ENCODE measurements around the gene CTDSPL. TPM values are rescaled to one million over a fixed set of nuclear protein-coding genes. Genes with fewer than 3 reads are reported as not detected.

The CTDSPL gene
- total RNA-seq, 1 experiment from 2014 or later, result 7.7 TPM

DNA sequence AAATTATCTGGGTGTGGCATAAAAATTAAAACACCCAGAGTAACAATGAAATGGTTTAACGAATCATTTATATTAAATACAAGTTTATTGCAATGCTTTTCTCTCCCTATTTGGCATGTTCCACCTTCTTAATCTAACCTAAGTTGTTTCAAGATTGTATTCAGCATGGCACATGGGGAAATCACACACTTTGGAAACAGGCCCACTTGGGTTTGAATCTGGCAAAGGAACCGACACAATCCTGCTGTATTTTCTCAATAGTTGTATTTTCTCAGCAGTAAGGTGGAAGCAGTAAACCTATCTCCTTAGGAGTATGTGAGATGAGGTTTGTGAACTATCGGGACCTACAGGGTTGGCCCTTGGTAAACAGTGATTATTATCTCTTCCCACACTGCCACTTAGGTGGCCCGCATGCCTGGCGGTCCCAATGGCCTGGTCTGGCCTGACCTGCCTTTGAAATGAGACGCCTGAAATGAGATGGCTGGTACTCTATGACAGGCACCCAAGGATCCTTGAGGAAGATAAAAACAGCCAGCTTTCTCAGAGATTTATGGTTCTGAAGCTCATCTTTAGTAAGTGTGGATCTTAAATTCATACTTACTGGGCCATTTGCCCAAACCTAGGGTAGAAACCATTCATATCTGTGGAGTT lies 83.6 kb downstream of the CTDSPL start:
- H3K4me3 ChIP-seq, result no peak overlapping the region
- peaks cover 26% of the 10 kb centered on the region for H3K4me1 ChIP-seq
- H3K27me3 ChIP-seq, result no peaks in the 10 kb centered on the region
- H3K36me3 ChIP-seq, result no peaks in the 10 kb centered on the region
- no peaks in the 10 kb centered on the region for H3K9me3 ChIP-seq (replicated peaks)
- H3K27ac ChIP-seq, result peak overlapping the region; percentile 47
- DNase-seq, result no peak

DNA sequence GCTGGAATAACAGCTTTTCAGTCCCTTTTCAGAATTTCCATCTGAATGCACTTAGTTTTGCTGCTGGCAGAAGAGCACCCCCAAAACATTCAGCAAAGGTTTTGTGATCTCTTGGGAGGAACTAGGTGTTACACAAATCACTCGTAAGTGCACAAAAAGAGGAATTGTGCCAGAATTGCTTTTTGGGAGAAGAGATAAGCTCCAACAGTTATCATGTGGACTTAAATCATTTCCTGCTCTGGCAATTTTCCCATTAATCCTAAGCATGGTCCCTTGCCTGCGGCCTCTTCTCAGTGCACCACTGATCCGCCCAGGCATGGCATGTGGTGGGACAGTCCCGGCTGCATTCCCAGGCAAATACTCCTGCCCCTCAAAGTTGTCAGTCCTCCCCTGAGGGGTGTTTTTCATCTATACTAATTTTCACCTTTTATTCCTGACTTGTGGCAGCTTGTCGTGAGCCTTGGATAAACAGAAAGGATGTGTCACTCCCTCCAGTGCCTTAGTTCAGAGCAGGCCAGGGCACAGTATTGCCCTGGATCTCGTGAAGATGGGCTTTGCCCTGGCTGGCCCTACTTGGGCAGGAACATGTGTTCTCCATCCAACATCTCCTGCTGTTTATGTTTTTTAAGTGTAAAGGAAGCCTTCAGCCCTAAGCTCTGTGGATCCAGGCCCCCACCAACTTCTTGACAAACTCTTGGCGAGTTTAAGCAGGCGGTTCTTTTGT lies 84.3 kb downstream of the CTDSPL start:
- Histone ChIP-seq H3K4me1 (peaks cover 26% of the 10 kb centered on the region), H3K4me3 (no peak overlapping the region)
- peak; percentile 56 to 67 for DNase-seq

DNA sequence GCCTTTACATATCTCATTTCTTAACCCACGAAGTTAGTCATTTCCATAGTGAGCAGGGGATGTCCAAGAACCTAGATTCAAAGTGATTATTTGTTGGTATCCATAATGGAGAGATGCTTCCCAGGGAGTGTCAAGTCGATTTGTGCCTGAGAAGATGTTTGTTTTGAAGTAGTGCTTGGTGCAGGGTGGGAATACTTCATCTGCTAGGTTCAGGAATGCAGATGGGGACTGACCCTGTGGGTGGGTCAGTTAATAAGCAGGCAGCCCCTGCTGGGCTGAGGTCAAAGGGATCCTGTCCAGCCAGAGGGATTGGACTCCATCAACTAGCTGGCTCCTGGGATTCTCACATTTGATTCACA lies 84.8 kb downstream of the CTDSPL start:
- DNase-seq, result no peak
- H3K27ac ChIP-seq, result peak overlapping the region; percentile 47; the same call in 1 of the 2 replicates
- H3K4me1 ChIP-seq, result peaks cover 26% of the 10 kb centered on the region
- H3K36me3 ChIP-seq, result no peaks in the 10 kb centered on the region
- H3K27me3 ChIP-seq, result no peaks in the 10 kb centered on the region
- H3K4me3 ChIP-seq, result no peak overlapping the region
- no peaks in the 10 kb centered on the region for H3K9me3 ChIP-seq (replicated peaks)

More for the DNA sequence above, 84.3 kb downstream of the CTDSPL start:
- Histone ChIP-seq H3K36me3 (no peaks in the 10 kb centered on the region), H3K9me3 (replicated peaks) (no peaks in the 10 kb centered on the region), H3K27me3 (no peaks in the 10 kb centered on the region), H3K27ac (peak overlapping the region; percentile 47)

DNA sequence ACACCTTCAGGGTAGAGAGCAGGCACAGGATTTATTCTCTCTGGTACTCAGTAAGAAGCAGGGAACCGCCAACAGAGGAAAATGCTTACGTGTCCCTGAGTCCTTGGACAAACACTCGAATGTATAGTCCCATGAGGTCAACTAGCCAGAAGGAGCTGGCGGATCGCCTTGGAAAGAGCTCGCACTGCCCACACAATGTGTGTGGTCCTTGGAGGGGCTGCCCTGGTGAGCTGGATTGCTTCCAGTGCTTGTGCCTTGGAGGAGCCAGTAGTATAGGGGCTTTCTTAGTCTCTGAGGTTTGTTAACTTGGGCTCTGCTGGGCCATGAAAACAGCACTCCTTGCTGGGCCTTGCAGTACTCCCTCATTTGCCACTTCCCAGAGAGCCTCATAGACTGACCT lies 88.2 kb downstream of the CTDSPL start:
- H3K36me3 ChIP-seq, result no peaks in the 10 kb centered on the region
- peaks cover 20% of the 10 kb centered on the region for H3K4me1 ChIP-seq
- no peak overlapping the region; the same call in 1 of the 2 replicates for H3K27ac ChIP-seq
- H3K4me3 ChIP-seq, result no peak overlapping the region
- H3K9me3 ChIP-seq (replicated peaks), result no peaks in the 10 kb centered on the region
- no peaks in the 10 kb centered on the region for H3K27me3 ChIP-seq
- peak; percentile 42 to 48 for DNase-seq

DNA sequence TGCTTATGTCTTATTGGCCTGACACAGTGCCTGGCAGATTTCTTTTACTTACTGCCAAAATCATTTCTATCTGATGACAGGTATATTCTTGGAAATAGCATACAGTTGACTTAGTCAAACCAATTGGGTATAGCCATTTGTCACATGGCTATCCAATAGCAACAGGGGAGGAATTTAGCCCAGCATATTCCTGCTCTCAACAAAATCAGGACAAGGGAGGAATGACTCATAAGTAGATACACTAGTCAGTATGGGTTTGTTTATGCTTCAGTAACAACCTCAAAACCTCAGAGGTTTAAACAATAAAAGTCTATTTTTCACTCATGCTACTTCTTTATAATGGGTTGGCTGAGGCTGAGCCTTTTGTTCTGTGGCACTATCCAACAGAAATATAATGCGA lies 90.9 kb downstream of the CTDSPL start:
- H3K36me3 ChIP-seq, result no peaks in the 10 kb centered on the region
- no peak for DNase-seq
- H3K27me3 ChIP-seq, result no peaks in the 10 kb centered on the region
- H3K9me3 ChIP-seq (replicated peaks), result no peaks in the 10 kb centered on the region
- no peak overlapping the region for H3K4me3 ChIP-seq
- H3K27ac ChIP-seq, result no peak overlapping the region
- no peaks in the 10 kb centered on the region; the same call in 1 of the 2 replicates for H3K4me1 ChIP-seq

DNA sequence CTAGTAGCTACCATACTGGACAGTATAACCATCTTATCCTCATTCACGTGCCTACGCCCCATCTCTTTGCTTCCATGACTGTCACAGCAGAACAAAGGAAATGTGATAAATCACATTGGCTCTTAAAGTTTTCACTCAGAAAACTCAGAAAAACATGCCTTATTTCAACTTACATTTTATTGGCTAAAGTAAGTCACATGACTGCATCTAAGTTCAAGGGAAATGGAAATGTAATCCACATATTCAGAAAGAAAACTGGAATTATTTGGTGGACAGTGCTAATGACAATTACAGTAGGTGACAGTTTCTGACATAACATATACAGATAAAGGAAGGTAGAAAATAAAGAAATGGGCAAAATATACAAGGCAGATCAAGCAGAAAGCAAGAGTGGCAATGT lies 91.5 kb downstream of the CTDSPL start:
- no peaks in the 10 kb centered on the region; the same call in 1 of the 2 replicates for H3K4me1 ChIP-seq
- no peaks in the 10 kb centered on the region for H3K36me3 ChIP-seq
- no peak overlapping the region for H3K27ac ChIP-seq
- no peaks in the 10 kb centered on the region for H3K27me3 ChIP-seq
- no peaks in the 10 kb centered on the region for H3K9me3 ChIP-seq (replicated peaks)
- no peak overlapping the region for H3K4me3 ChIP-seq
- DNase-seq, result no peak

DNA sequence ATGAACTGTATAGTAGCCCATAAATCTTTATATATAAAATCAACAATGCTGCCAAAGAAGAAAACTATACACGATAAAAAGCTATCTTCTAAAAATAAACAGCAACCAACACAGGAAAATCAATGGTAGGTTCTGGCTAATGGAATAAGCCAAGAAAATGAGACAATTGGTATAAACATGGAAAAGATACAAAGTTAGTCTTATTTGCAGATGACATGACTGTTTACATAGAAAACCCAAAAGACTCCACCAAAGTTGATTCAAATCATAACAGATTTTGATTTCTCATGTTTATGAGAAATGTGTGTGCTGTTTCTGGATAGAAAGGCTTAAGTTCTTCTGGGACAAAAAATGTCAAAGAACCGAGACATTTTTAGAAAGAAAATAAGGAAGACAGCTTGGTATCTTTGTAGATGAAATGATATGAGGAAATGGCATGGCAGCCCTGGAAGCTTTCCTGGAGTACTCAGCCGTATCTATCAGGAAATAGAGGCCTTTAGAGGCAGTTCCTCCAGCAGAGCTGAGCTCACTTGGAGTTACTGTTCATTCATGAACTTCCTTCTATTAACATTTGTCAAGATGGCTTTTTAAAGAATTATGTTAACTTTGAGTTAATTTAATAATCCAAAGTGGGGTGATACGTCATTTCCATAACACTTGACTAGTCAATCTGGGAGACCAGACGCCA lies 92.2 kb downstream of the CTDSPL start:
- H3K27ac ChIP-seq, result no peak overlapping the region
- H3K4me3 ChIP-seq, result no peak overlapping the region
- no peak for DNase-seq
- no peaks in the 10 kb centered on the region for H3K36me3 ChIP-seq
- H3K4me1 ChIP-seq, result no peaks in the 10 kb centered on the region; the same call in 1 of the 2 replicates
- no peaks in the 10 kb centered on the region for H3K27me3 ChIP-seq
- no peaks in the 10 kb centered on the region for H3K9me3 ChIP-seq (replicated peaks)

DNA sequence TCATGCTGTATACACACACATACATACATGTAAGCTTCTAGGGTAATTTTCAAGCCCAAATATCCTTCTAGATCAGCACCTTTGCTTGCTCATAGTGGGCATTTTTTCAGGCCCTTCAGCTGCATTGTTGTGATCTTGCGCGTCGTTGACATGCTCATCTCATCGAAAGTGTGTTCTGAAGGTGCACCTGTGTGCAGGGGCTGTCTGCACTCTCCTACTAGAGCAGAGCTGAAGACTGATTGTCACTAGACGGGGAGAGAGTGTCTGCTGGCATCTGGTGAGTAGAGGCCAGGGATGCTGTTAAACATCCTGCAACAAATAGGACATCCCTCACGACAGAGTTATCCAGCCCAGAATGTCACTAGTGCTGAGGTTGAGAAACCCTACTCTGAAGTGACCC lies 93.2 kb downstream of the CTDSPL start:
- no peak overlapping the region for H3K4me3 ChIP-seq
- no peaks in the 10 kb centered on the region for H3K27me3 ChIP-seq
- no peaks in the 10 kb centered on the region for H3K9me3 ChIP-seq (replicated peaks)
- no peak overlapping the region for H3K27ac ChIP-seq
- H3K36me3 ChIP-seq, result no peaks in the 10 kb centered on the region
- no peak for DNase-seq
- no peaks in the 10 kb centered on the region; the same call in 1 of the 2 replicates for H3K4me1 ChIP-seq

DNA sequence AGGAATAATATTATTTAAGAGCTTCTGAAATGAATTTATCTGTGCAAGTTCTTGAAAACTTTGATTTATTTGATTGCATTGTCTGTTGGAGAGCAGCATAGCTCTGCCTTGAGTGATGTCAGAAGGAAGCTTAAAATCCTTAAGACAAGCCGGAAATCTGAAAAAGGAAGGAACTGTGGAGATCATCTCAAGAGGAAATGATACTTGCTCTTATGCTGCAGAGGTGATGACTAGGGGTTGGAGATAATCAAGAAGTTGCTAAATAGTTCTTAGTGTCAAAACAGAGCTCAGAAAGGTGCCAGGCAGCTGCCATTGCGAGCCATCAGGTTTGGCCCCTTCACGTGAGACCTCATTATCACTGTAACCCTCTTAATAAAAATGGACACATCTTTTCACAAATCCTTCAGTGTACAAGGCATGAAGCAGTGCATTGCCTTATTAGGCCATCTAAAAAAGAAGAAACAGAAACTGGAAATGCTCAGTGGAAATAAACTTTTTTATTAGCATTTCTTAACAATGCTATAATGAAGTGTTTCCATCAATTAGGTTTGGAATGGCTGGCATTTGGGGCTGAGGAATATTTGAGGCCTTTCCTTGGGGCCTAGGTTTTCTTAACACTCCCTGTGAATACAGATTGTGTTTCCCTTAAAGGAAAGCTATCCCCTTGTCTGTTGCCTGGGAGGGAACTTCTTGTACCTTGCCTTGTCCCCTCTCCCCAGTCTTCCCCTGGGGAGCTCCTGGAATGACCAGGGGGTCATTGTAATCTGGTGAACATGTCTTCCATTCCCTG lies 94.4 kb downstream of the CTDSPL start:
- DNase-seq, result no peak
- no peaks in the 10 kb centered on the region for H3K9me3 ChIP-seq (replicated peaks)
- H3K27ac ChIP-seq, result no peak overlapping the region
- no peak overlapping the region for H3K4me3 ChIP-seq
- H3K4me1 ChIP-seq, result no peaks in the 10 kb centered on the region
- H3K27me3 ChIP-seq, result no peaks in the 10 kb centered on the region
- no peaks in the 10 kb centered on the region for H3K36me3 ChIP-seq

DNA sequence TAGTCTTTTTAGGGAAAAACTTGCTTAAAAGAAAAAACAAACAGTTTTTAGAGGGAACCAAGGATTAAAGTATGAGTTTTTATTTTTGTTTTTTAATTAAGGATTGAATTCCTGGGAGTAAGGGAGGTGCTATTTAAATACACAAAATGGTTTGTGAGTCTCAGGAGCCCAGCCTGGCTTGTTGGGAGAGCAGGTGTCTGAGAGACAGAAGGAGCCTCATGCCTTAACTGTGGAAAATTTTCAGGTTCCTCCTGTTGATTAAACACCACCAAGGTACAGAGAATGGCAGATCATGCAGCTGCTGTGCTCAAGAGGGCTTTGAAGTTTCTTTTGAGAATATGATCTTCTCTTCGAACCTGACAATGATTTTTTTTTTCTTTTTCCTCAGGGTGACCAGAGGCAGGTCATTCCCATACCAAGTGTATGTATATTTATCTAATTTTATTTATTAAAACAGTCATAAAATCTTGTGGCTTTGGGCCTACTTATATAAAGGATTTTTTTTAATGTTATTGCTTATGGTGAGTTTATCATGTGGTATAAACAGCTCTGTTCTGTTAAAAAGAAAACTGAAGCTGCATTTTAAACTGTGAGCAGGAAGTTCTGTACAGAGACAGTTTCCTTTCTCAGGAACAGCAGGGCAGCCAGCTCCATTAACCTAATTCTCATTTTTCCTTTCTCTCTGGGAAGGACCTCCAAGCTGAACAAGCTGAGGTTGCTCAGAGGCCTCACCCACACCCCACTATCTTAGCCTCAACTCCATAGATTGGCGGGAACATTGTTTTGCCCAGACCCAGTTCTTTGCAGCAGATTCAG lies 95.3 kb downstream of the CTDSPL start:
- H3K36me3 ChIP-seq, result no peaks in the 10 kb centered on the region
- H3K4me1 ChIP-seq, result peaks cover 4% of the 10 kb centered on the region; the same call in 1 of the 2 replicates
- no peaks in the 10 kb centered on the region for H3K9me3 ChIP-seq (replicated peaks)
- DNase-seq, result no peak
- no peak overlapping the region for H3K27ac ChIP-seq
- H3K4me3 ChIP-seq, result no peak overlapping the region
- no peaks in the 10 kb centered on the region for H3K27me3 ChIP-seq

DNA sequence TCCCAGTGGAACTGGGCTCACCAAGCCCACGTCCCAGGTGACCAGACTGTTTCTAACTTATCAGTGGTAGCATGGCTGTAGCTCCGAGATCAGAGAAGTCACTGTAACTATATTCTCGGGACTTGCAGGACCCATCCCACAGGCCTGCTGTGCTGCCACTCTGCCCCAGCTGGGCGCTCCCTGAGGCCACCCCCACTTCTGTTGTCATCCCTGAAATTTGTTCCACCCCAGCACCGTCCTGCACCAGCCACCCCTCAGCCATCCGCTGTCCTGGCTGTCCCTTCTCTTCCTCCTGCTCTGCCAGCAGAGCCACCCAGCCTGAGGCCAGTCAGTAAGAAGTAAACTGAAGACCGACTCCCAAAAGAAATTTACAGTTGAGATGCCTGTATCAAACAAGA lies 95.9 kb downstream of the CTDSPL start:
- Histone ChIP-seq H3K27ac (no peak overlapping the region), H3K4me1 (peaks cover 10% of the 10 kb centered on the region), H3K9me3 (replicated peaks) (no peaks in the 10 kb centered on the region), H3K4me3 (no peak overlapping the region), H3K27me3 (no peaks in the 10 kb centered on the region), H3K36me3 (no peaks in the 10 kb centered on the region)
- DNase-seq, result no peak

DNA sequence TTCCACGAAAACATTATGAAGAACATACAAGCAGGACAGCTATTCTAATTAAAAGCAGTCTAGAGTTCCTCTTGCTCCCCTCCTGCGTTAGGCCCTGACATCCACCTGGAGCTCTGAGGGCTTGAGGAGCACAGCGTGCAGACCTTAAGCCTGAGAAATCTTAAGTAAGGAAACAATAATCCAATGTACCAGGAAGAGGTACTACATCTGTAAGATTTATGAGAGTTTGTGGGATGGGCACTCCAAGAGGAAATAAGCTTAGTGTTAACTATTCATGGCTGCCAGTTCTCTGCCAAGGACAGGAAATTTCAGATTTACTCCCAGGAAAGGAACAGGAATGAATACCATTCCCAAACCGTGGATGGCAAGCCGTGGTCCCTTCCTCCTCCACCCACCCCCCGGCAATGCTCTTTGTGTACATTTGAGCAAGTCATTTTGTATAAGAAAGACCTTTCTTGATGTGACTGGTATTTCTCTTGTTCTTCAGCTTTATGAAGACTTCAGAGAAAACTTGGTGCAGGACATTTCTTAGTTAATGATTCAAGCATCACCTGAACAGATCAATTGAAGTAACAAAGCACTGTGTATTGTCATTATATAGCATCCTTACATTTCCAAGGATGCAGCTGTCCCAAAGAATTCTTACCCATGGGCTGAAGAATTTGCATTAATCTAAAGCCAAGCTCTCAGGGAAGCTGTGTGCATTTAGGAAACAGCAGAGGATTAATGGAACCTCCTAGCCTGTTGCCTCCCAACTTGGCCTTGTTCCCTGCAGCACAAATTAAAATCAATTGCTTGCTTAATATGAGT lies 100.1 kb downstream of the CTDSPL start:
- Histone ChIP-seq H3K4me3 (no peak overlapping the region), H3K36me3 (no peaks in the 10 kb centered on the region), H3K9me3 (replicated peaks) (no peaks in the 10 kb centered on the region), H3K4me1 (peaks cover 19% of the 10 kb centered on the region), H3K27me3 (no peaks in the 10 kb centered on the region), H3K27ac (peak overlapping the region; percentile 36)
- DNase-seq, result no peak

DNA sequence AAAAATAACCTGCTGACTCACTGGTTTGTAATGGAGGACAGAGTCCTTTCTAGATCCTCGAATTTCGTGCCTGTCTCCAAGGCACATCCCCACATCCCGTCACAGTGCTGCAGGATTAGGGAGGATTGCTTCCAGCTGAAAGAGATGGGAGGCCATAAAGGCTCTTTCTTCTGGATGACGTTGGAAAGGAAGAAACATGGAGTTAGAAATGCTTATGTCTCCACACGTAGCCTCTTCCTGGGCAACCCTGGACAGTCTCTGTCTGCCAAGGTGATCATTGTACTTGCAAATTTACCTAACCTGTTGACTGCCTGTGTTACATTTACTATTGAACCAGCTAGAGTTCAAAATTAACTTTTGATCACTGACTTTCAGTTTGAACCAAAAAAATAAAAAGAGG lies 101.3 kb downstream of the CTDSPL start:
- H3K27ac ChIP-seq, result peak overlapping the region; percentile 36
- peaks cover 19% of the 10 kb centered on the region for H3K4me1 ChIP-seq
- DNase-seq, result peak in 1 of 2 experiments; percentile 25
- no peaks in the 10 kb centered on the region for H3K9me3 ChIP-seq (replicated peaks)
- H3K36me3 ChIP-seq, result no peaks in the 10 kb centered on the region
- no peaks in the 10 kb centered on the region for H3K27me3 ChIP-seq
- no peak overlapping the region for H3K4me3 ChIP-seq
